Anterior cingulate cortex (tissue), 58 donors: ENCODE data around the gene GMDS.

Experiments used
- DNase-seq, 58 donors: peaks; one replicate each; lab custom pipeline; 2025; lab: John Stamatoyannopoulos, UW

GMDS gene

DNA sequence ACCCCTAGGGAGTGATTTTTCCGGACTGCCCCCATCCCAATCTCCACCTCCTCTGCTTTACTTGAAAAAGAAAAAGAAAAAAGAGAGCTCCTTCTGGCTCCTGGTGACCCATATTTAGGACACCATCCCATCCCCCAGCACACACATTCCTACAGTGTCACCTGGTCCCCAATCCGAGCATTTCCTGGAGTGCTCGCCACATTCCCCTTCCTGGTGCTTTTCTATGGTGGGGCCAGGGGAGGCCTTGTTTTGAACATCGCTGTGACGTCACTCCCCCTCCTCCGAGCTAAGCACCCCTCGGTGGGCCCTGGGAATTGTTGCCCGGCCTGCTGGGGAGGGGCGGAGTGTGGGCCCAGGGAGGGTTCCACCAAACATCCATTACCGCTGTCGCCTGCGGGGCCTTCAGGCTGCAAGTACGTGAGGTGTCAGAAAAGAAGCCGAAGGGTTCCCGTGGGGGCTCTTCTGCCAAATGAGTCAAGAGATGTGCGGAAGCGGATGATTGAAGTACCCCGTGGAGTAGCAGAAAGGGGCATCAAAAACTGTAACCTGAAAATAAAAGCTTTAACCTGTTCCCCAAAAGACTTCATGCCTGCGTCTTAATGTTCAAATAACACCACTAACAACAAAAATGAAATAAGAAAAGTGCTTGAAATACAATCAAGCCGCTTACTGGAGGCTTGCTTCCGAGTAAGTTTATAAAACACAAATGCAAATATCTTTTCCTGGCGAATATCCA lies 638.5 kb downstream of the GMDS start:
- no peak for DNase-seq

DNA sequence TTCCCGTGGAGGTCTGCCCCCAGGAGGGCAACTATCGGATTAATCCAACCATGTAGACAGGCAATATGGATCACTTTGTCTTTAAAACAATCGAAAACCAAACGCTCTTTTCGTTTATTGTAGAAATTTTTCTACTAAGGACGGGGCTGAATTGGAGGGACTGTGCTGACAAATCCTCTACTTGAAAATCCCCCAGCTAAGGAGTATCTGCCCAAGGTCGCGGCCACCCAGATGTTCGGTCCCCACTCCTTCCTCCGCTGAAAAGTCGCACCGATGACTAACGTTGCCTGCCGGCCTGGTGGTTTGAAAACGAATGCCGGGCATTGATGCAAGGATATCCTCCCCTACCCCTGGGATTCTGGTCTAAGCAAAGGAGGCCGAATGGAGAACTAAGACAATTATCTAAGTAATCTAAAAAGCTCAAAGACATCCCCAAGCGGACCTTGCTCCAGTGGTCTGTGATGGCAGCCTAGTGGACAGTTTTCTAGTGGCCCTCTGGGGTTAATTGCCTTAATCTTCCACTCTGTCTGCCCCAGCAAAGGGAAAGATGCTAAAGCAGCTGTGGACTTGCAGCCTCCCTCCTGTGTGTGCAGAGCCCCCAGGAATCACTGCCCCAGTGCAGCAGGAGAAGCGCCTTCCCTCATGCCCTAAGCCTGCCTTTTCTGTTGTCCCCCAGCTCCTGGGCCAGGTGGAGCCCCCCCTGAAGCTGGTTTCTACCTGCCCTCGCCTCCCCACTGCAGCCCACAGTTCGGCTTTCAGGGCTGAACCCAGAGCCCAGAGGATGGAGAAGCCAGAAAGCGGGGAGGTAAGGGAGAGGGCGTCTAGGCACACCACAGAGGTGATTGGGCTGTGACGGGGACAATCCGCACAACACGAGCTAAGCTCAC lies 639.3 kb downstream of the GMDS start:
- DNase-seq, result no peak

DNA sequence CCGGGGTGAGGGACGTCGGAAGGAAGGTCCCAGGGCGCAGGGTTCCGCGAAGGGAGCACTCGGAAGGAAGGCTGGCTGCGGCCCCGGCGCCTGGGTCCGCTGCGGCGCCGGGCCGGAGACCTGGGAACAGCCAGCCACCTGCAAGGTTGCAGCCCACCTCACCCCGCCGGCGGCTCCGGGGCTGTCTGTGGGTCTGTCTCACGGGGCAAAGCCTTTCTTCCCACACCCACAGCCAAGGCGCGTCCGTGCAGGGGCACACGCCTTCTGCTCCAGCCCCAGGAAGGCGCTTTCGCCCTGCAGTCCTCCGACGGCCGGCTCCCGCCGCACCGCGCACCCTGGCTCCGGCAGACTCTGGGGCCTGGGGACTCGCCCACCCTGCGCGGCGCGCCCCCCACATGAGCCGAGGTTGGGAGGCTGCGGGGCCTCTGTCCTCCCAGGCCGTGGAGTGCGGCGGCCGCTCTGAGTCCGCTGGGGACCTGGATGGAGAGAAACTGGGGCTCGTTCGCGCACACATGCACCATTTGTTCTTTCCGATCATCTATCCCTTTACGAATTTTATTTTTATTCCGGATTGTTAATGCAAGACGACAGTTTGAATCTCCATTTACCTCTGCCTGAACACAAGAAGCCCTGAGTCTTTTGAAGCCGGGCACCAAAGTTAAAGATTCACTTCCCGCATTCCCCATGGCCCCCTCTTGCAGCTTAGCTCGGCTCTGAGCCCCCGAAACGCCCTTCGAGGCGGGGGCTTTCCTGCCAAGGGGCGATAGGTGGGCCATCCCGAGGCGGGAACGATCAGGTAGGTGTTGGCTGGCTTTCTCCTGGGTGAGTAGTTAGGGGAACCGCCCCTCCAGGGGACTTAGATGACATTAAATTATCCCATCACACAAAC lies 640.2 kb downstream of the GMDS start:
- DNase-seq, result no peak

DNA sequence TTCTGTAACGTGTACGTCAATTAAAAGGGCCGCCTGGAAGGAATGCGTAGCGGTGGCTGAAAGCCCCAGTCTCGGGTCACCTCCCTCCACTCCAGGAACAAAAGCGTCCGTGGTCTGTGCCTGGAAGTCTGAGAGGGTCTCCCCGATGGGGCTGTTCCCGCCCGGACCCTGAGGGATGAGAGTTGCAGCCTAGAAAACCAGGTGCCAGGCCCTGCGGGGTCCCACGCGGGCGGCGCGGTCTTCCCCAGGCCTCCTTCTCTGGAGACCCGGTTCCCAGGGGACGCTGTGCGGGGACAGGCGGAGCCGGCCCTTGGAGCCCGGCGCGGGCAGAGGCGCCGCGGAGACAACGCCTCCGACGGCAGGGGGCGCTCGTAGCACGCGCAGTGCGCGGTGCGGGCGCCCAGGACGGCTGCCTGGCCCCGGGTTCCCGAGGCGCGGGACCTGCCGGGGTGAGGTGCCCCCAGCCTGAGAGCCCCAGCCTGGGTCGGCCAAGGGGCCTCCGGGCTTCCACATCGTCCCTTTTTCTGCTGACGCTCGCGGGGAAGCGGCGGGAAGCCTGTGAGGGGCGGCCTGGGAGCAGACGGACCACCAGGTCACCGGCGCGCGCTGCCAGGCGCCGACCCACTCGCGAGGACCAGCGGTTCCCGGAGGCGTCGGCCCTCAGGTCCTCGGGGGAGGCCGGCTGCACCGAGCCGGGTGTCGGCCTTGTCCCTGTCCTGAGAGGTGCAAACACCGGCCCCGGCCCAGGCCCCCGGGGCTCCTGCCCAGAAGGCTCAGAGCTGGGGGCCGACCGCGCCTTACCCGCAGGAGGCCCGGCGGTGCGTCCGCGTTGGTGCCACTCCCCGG lies 641.0 kb downstream of the GMDS start:
- peak in 31 of 58 donors; percentile 8 to 69 (median 27) for DNase-seq

GRCh38 chr6:1603708-1604107 lies 641.7 kb downstream of the GMDS start:
- DNase-seq, result no peak

- no peak for DNase-seq
Observed at GRCh38 chr6:1602049-1602713, 643.2 kb downstream of the GMDS start.

- no peak for DNase-seq
Observed at GRCh38 chr6:1601158-1602048, 644.0 kb downstream of the GMDS start.

GRCh38 chr6:1600764-1601157 lies 644.6 kb downstream of the GMDS start:
- no peak for DNase-seq

DNA sequence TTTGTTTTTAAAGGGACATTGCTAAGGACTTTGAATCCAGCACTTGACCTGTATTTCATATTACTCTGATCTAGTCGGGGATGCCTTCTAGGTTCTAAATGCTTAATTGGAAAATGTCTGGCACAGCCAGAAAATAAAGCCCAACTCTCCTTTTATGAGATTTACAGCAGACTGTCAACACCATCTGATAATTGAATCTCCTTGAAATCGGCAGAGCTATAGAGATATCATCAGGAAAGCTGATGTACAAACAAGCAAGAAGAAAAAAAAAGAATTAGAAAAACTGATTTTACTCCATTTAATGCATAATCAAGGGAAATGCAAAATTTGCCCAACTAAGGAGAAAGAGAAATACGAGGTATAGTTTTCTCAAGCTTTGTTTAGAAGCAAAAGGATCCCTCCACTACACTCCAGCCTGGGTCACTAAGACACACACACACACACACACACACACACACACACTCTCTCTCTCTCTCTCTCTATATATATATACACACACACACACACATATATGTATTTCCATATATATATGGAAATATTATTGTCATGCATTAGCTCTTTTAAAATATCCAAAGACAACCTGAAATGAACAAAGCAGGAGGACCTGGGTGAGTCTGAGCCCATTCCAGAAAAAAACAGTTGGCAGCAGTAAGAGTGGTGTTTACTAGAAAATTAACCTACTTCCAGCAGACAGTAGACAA lies 645.2 kb downstream of the GMDS start:
- no peak for DNase-seq

- no peak for DNase-seq
Observed at GRCh38 chr6:1599469-1599868, 645.9 kb downstream of the GMDS start.

- DNase-seq, result no peak
Observed at GRCh38 chr6:1598886-1599285, 646.5 kb downstream of the GMDS start.

- DNase-seq, result no peak
Observed at GRCh38 chr6:1598433-1598832, 647.0 kb downstream of the GMDS start.

- no peak for DNase-seq
Observed at GRCh38 chr6:1597924-1598323, 647.5 kb downstream of the GMDS start.

DNA sequence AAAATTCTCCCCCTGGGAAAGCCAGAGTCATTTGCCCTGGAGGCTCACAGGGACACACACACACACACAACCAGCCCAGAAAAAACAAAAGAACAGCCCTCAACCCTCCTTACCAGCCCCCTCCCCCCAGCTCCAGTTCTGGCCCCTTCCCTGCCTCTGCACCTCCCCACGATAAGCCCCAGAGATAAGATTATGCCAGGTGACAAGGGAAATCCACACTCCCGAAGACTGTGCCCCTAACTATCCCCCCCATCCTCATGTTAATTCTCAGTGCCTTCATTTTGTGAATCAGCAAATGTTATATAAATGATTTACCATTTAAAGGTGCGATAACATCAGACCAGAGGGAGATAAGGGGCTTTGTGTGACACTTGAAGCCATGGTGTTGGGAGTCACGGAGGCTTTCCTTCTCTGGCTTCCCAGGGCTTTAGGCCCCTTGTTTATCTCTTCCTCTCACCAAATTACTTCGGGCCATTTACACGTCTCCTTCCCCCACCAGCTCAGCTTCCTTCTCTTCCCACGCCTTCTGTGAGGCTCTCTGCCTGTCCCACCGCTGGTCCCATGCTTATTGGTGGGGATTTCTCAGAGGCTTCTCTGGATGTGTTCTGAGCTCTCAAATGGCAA lies 648.2 kb downstream of the GMDS start:
- DNase-seq, result no peak

DNA sequence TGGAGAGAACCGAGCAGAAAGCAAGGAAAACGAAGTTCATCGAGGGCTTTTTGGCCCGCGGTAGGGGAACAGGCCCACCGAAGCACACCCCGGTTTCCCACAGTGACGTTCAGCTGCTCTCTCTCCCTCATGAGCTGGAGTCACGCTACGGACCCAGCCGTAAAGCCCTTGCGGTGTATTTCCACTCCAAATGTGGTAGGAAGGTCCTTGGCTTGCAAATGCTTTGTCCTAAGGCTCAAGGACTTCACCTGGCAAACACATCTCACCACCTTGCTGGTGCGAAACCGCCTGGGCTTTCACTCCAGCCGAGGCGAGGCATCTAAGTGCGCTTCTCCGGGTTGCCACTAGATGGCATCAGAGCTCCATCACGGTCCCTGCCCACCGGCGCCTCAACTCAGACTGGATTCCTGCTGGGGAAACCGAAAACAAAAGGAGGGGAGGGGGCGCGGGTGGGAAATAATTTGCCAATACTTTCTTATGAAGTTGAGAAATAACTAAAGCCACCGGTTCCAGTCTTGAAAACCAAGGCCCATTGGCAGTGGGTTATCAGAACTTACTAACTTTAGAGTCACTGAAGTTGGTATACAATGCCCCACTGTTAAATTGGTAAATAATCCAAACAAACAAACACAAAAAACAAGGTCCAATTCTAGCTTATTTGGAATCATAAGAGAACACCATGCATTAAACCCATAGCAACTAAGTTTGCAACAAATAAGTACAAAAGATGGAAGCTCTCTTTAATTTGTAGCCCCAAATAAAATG lies 649.1 kb downstream of the GMDS start:
- peak in 55 of 58 donors; percentile 3 to 69 (median 42) for DNase-seq
